Stimulated activated CD4-positive, alpha-beta T cell treated with anti-CD3 and anti-CD28 coated beads, Interleukin-4, amount 100 ng/mL, for 4 hours (primary cell): ENCODE data around the gene MICAL3.

ENCODE experiments used
- DNase-seq, 2 experiments: peaks; one replicate each; pipeline ENCODE4 v3.0.0-alpha.2; 2020

Gene MICAL3

GRCh38 chr22:17784776-17785175 lies 239.6 kb downstream of the MICAL3 start:
- DNase-seq, result no peak

GRCh38 chr22:17783773-17784480 lies 240.4 kb downstream of the MICAL3 start:
- DNase-seq, result no peak

GRCh38 chr22:17783312-17783711 lies 241.0 kb downstream of the MICAL3 start:
- no peak for DNase-seq

- DNase-seq, result no peak
Measured at GRCh38 chr22:17782621-17783020, 241.7 kb downstream of the MICAL3 start.

- no peak for DNase-seq
Measured at GRCh38 chr22:17782158-17782557, 242.2 kb downstream of the MICAL3 start.

- peak; percentile 56 to 77 for DNase-seq
Measured at GRCh38 chr22:17781319-17782031, 242.9 kb downstream of the MICAL3 start.

- no peak for DNase-seq
Measured at GRCh38 chr22:17780741-17781318, 243.5 kb downstream of the MICAL3 start.

- no peak for DNase-seq
Measured at GRCh38 chr22:17780116-17780740, 244.1 kb downstream of the MICAL3 start.

GRCh38 chr22:17779286-17780115 lies 244.9 kb downstream of the MICAL3 start:
- DNase-seq, result no peak

- DNase-seq, result no peak
Measured at GRCh38 chr22:17778412-17778976, 245.9 kb downstream of the MICAL3 start.

- DNase-seq, result no peak
Measured at GRCh38 chr22:17777717-17778044, 246.7 kb downstream of the MICAL3 start.

GRCh38 chr22:17777005-17777716 lies 247.2 kb downstream of the MICAL3 start:
- peak; percentile 47 to 62 for DNase-seq

GRCh38 chr22:17775781-17776465 lies 248.4 kb downstream of the MICAL3 start:
- no peak for DNase-seq

GRCh38 chr22:17774926-17775685 lies 249.3 kb downstream of the MICAL3 start:
- DNase-seq, result no peak

- peak; percentile 35 to 43 for DNase-seq
Measured at GRCh38 chr22:17774206-17774925, 250.0 kb downstream of the MICAL3 start, which contains the start of gene BID. BID (minus strand) TSS chr22:17774469; CDS start chr22:17750116, 24,353 bp downstream.

GRCh38 chr22:17773606-17774205 lies 250.7 kb downstream of the MICAL3 start:
- DNase-seq, result peak; percentile 53 to 66

GRCh38 chr22:17772958-17773605 lies 251.3 kb downstream of the MICAL3 start:
- DNase-seq, result no peak

GRCh38 chr22:17772249-17772957 lies 252.0 kb downstream of the MICAL3 start:
- no peak for DNase-seq
